ENCODE measurements around the gene BTLA.

Gene BTLA

DNA sequence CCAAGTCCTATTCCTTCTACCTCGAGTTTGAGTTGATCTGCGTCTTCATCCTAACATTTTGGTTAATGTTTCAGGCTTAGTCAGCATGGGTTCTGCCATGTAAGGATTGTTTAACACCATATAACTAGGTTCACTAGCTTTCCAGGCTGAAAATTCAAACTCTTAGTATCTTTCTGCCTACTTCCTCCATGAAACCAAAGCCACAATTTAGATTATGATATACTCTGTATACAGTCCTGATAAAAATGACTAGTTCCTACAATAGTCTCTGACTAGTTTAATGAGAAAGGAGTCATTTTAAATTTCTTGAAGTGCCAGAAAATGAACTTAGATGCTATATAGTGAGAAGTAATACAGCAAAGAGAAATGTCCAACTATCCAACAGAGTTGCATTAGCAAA lies 6.6 kb upstream of the BTLA start:
- ChIA-PET POLR2A (no interaction called here), CTCF (no interaction called here)
- no peak for DNase-seq (ENCODE audit: extremely low spot score)
- TF ChIP-seq SP1 (IDR thresholded peaks at IDR 0.05) (no peak), NFRKB (IDR thresholded peaks at IDR 0.05) (no peak), HDGF (IDR thresholded peaks at IDR 0.05; ENCODE audit: borderline replicate concordance) (no peak), ARNT (IDR thresholded peaks at IDR 0.05) (no peak), PKNOX1 (IDR thresholded peaks at IDR 0.05) (no peak), FOXK2 (IDR thresholded peaks at IDR 0.05) (no peak)

DNA sequence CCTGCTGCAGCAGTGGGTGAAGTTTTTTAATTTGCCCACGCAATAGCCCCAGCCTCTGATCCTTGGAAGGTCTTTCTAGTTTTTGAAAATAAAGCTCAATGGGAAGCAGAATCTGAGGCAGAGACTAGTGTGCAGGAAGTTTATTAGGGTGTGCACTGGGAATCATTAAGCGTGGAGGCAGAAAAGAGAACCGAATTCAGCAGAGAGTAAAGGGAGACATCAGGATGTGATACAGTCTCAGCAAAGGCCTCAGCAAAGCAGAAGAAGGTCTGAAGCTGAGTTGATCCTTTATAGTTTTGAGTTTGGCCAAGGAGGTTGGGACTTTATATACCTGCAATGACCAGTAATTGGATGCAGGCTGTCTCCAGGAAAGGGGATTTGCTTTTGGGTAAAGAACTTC lies 4.9 kb upstream of the BTLA start:
- POLR2A ChIA-PET: no interaction called here
- CTCF ChIA-PET: no interaction called here
- no peak for TF ChIP-seq SUZ12 (IDR thresholded peaks at IDR 0.05)
- TF ChIP-seq ELF4 (IDR thresholded peaks at IDR 0.05): no peak
- no peak for TF ChIP-seq TARDBP (IDR thresholded peaks at IDR 0.05)
- TF ChIP-seq L3MBTL2 (conservative IDR thresholded peaks at IDR 0.05): no peak
- TF ChIP-seq FOXA1 (IDR thresholded peaks at IDR 0.05): no peak
- TF ChIP-seq SP1 (IDR thresholded peaks at IDR 0.05): no peak
- no peak for TF ChIP-seq ZNF384 (IDR thresholded peaks at IDR 0.05)
- no peak for DNase-seq (ENCODE audit: extremely low spot score)

- no peak for DNase-seq (ENCODE audit: extremely low spot score)
- TF ChIP-seq FOXK2 (IDR thresholded peaks at IDR 0.05) (no peak), ZNF384 (IDR thresholded peaks at IDR 0.05) (no peak), NFRKB (IDR thresholded peaks at IDR 0.05) (no peak), CTBP1 (IDR thresholded peaks at IDR 0.05; ENCODE audit: borderline replicate concordance) (no peak), FOXM1 (IDR thresholded peaks at IDR 0.05; ENCODE audit: borderline replicate concordance) (no peak), PKNOX1 (IDR thresholded peaks at IDR 0.05) (no peak), HDGF (IDR thresholded peaks at IDR 0.05; ENCODE audit: borderline replicate concordance) (no peak), ELF4 (IDR thresholded peaks at IDR 0.05) (no peak), ARNT (IDR thresholded peaks at IDR 0.05) (no peak), L3MBTL2 (conservative IDR thresholded peaks at IDR 0.05) (no peak)
- ChIA-PET CTCF (no interaction called here), POLR2A (no interaction called here)
Observed at GRCh38 chr3:112503304-112503972, 4.2 kb upstream of the BTLA start.

DNA sequence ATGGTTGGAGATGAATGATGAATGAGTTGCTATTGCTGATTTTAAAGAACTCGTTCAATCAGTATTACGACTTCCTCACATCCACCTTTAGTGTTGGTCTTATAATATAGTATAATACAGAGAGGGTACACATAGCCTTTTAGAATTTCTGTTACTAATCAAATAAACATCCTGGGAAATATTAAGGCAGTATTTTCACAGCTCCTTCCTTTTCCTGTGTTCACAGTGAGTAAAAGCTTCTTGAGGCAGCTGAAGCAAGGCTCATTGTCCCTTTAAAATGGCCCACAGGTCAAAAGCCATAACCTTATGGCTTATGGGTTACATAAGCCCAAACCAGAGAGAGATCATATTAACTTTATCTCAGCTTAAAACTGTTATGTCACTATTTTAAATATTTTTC lies 1.3 kb upstream of the BTLA start:
- DNase-seq (ENCODE audit: extremely low spot score): no peak
- CTCF ChIA-PET: no interaction called here
- POLR2A ChIA-PET: no interaction called here
- no peak for TF ChIP-seq FOXA1 (IDR thresholded peaks at IDR 0.05)
- TF ChIP-seq L3MBTL2 (conservative IDR thresholded peaks at IDR 0.05): no peak
- no peak for TF ChIP-seq PKNOX1 (IDR thresholded peaks at IDR 0.05)
- TF ChIP-seq FOXM1 (IDR thresholded peaks at IDR 0.05; ENCODE audit: borderline replicate concordance): no peak
- TF ChIP-seq BHLHE40 (IDR thresholded peaks at IDR 0.05; ENCODE audit: borderline replicate concordance): no peak
- no peak for TF ChIP-seq LEF1 (IDR thresholded peaks at IDR 0.05; ENCODE audit: borderline replicate concordance)
- TF ChIP-seq SUZ12 (IDR thresholded peaks at IDR 0.05): no peak
- TF ChIP-seq NFRKB (IDR thresholded peaks at IDR 0.05): no peak
- TF ChIP-seq SP1 (IDR thresholded peaks at IDR 0.05): no peak
- TF ChIP-seq CTBP1 (IDR thresholded peaks at IDR 0.05; ENCODE audit: borderline replicate concordance): no peak
- TF ChIP-seq TARDBP (IDR thresholded peaks at IDR 0.05): no peak
- TF ChIP-seq FOXK2 (IDR thresholded peaks at IDR 0.05): no peak
- no peak for TF ChIP-seq HDGF (IDR thresholded peaks at IDR 0.05; ENCODE audit: borderline replicate concordance)
- no peak for TF ChIP-seq ELF4 (IDR thresholded peaks at IDR 0.05)
- no peak for TF ChIP-seq ARNT (IDR thresholded peaks at IDR 0.05)

- POLR2A ChIA-PET: no interaction called here
Observed at GRCh38 chr3:112497897-112498548, 1.2 kb downstream of the BTLA start.

More at GRCh38 chr3:112497897-112498548, 1.2 kb downstream of the BTLA start:
- TF ChIP-seq L3MBTL2 (conservative IDR thresholded peaks at IDR 0.05): no peak
- TF ChIP-seq BHLHE40 (IDR thresholded peaks at IDR 0.05; ENCODE audit: borderline replicate concordance): no peak
- no peak for TF ChIP-seq FOXK2 (IDR thresholded peaks at IDR 0.05)
- no peak for TF ChIP-seq CTBP1 (IDR thresholded peaks at IDR 0.05; ENCODE audit: borderline replicate concordance)
- no peak for TF ChIP-seq ELF4 (IDR thresholded peaks at IDR 0.05)
- TF ChIP-seq HDGF (IDR thresholded peaks at IDR 0.05; ENCODE audit: borderline replicate concordance): no peak
- TF ChIP-seq FOXA1 (IDR thresholded peaks at IDR 0.05): no peak
- no peak for TF ChIP-seq ARNT (IDR thresholded peaks at IDR 0.05)
- TF ChIP-seq NFRKB (IDR thresholded peaks at IDR 0.05): no peak
- TF ChIP-seq PKNOX1 (IDR thresholded peaks at IDR 0.05): no peak
- TF ChIP-seq SP1 (IDR thresholded peaks at IDR 0.05): no peak
- no peak for TF ChIP-seq ZNF384 (IDR thresholded peaks at IDR 0.05)
- TF ChIP-seq LEF1 (IDR thresholded peaks at IDR 0.05; ENCODE audit: borderline replicate concordance): no peak
- TF ChIP-seq TARDBP (IDR thresholded peaks at IDR 0.05): no peak
- no peak for TF ChIP-seq SUZ12 (IDR thresholded peaks at IDR 0.05)
- CTCF ChIA-PET: no interaction called here
- DNase-seq (ENCODE audit: extremely low spot score): no peak

All from HEK293T (cell line).